Breast epithelium (tissue), 3 donors: ENCODE results near the gene LYSMD3.

Experiments
- CTCF ChIP-seq, 3 donors: fragments of 450-650 bp; IDR thresholded peaks; one replicate each; pipeline ENCODE4 v1.5.1; 2016 to 2017; ENCODE audit warnings: antibody characterized with exemption in 3 of 3, mild to moderate bottlenecking in 3 of 3, moderate library complexity in 3 of 3
- POLR2A ChIP-seq: fragments of 450-650 bp; IDR thresholded peaks from one replicate; pipeline ENCODE4 v1.6.1; 2016; ENCODE audit warnings: antibody characterized with exemption, mild to moderate bottlenecking, moderate library complexity
- POLR2AphosphoS5 ChIP-seq, 3 donors: sonication (generic); formaldehyde crosslinking; IDR thresholded peaks; one replicate each; pipeline ENCODE4 v1.6.1; 2017; ENCODE audit warnings: antibody characterized with exemption in 3 of 3

GRCh38 chr5:90503596-90503995, 25.8 kb downstream of the LYSMD3 start:
- TF ChIP-seq CTCF (IDR thresholded peaks at IDR 0.05): no peak
- no peak for TF ChIP-seq POLR2AphosphoS5 (IDR thresholded peaks at IDR 0.05)
- no peak for TF ChIP-seq POLR2A
